IPS DF 6.9 (cell line): ENCODE measurements around the gene CATSPERD.
A peak's percentile ranks its signal among the peaks of the same experiment; 100 is the strongest.

Experiments
- DNase-seq: peaks from one replicate; pipeline ENCODE4 v3.0.0-alpha.2; 2013; ENCODE audit warnings: low read depth, low spot score
- H3K27ac ChIP-seq: one replicate; pipeline ENCODE4 v1.5.1; 2013; ENCODE audit warnings: low read length, control low read depth
- H3K27me3 ChIP-seq: 2 replicates; pipeline ENCODE4 v1.6.1; 2013; ENCODE audit warnings: mild to moderate bottlenecking, low read length; ENCODE audit not compliant: control insufficient read depth, insufficient read depth
- H3K36me3 ChIP-seq: 2 replicates; pipeline ENCODE4 v1.6.1; 2013; ENCODE audit warnings: low read length; ENCODE audit not compliant: control insufficient read depth, insufficient read depth
- H3K4me1 ChIP-seq: 2 replicates; pipeline ENCODE4 v1.6.1; 2013; ENCODE audit warnings: low read length; ENCODE audit not compliant: control insufficient read depth, insufficient read depth
- H3K4me3 ChIP-seq: 2 replicates; pipeline ENCODE4 v1.5.1; 2013; ENCODE audit warnings: mild to moderate bottlenecking, low read length
- H3K9me3 ChIP-seq: 2 replicates; pipeline ENCODE4 v1.6.1; 2013; ENCODE audit warnings: low read length, inconsistent platforms; ENCODE audit not compliant: control insufficient read depth, insufficient read depth
- WGBS: extraction: QIAGEN DNeasy Blood & Tissue Kit; methylation state at CpG from one replicate; pipeline ENCODE4 v1.1.7; 2013; ENCODE audit warnings: mixed read lengths, missing lambda C conversion rate; ENCODE audit not compliant: insufficient read length, insufficient coverage; 5-methylcytosine and 5-hydroxymethylcytosine counted together

Gene CATSPERD

DNA sequence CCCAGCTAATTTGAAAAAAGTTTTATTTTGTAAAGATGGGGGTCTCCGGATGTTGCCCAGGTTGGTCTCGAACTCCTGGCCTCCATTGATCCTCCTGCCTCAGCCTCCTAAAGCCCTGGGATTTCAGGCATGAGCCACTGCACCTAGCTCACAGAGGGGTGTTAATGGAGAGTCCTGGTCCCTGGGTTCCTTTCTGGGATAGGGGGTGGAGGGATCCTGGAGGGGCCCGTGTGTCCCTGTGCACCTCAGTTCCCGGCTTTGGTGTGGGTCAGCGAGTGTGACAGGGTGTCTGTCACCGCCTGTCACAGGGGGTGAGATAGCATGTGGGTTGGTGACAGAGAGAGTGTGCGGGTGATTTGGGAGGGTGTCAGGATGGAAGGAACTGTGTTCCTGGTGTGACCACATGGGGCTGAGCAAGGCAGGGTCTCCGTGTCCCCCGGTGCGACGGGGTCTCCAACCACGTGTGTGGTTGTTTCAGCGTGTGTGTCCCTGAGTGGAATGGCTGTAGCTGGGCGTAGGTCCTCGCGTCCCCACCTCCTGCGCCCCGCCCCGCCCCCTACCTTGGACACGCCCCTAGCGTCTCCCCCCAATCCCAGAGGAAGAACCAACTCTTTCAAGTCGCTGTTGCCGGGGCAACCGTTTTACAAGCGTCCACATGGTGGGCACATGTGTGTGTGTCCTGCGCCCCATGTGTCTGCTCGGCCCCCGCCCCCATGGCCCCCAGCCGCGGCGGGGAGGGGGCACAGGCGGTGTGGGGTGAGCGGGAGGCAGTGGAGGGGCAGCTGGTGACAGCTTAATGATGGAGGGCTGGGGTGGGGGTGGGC, 81.6 kb downstream of the CATSPERD start:
- Histone ChIP-seq H3K36me3 (no peaks in the 10 kb centered on the region), H3K27ac (no peak overlapping the region), H3K9me3 (no peaks in the 10 kb centered on the region), H3K27me3 (peaks cover 1% of the 10 kb centered on the region; the same call in 1 of the 2 replicates), H3K4me1 (peaks cover 2% of the 10 kb centered on the region), H3K4me3 (no peak overlapping the region)
- no CpG with 5 or more reads among the region's 33 CpGs for WGBS
- no peak for DNase-seq

DNA sequence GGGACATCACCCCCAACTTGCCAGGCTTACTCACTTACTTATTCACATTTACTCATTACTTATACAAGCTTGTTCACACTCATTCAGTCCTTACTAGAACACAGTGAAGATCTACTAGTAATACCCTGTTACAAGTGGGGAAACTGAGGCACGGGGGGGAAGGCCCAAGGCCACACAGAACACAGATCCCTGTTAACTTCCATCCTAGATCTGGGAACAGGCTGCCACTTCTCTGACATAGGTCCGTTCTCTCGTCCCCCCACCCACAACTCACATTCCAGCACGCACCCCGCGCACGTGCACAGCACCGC, 83.0 kb downstream of the CATSPERD start:
- no CpG with 5 or more reads among the region's 8 CpGs for WGBS

DNA sequence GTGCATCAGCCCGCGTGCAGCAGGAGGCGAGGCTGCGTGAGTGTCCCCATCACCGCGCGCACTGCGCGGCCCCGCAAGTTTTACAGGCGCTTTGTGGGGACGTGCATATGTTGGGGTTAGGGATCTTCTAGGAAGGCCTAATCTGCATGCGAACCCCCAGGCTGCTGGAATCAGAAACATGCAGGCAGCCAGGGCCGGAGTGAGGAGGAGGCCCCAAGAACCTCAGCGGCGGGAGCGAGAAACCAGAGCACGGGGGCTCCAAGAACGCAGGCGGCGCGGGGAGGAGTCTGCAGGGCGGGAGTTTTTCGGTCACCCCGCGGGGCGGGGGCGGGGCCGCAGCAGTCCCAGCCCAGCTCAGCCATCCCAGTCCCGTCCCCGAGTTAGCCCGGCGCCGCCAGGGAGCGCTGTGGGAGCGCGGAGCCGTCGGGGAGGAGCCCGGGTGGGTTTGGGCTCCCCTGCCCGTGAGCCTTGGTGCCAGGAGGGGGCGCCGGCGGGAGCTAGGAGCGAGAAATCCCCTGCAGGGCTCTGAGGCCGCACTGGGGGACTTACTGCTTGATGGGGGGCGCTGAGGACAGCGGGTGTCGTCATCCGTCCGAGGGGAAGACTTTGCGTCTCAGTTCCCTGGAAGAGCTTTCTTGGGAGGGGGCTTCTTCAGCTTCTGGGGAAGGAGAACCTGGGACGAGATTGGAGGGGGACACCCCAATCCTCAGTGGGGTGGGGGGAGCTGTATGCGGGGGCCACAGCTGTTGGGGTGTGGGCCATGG, 83.5 kb downstream of the CATSPERD start:
- Histone ChIP-seq H3K4me1 (peaks cover 2% of the 10 kb centered on the region), H3K4me3 (peak overlapping the region; percentile 19; the same call in 1 of the 2 replicates), H3K27ac (no peak overlapping the region), H3K36me3 (no peaks in the 10 kb centered on the region), H3K27me3 (peaks cover 1% of the 10 kb centered on the region; the same call in 1 of the 2 replicates), H3K9me3 (no peaks in the 10 kb centered on the region)
- DNase-seq: peak; percentile 92
- no CpG with 5 or more reads among the region's 54 CpGs for WGBS

More for the DNA sequence above, 83.0 kb downstream of the CATSPERD start:
- H3K9me3 ChIP-seq: no peaks in the 10 kb centered on the region
- H3K4me3 ChIP-seq: peak overlapping the region; percentile 19; the same call in 1 of the 2 replicates
- no peaks in the 10 kb centered on the region for H3K36me3 ChIP-seq
- H3K4me1 ChIP-seq: peaks cover 2% of the 10 kb centered on the region
- no peak for DNase-seq
- peaks cover 1% of the 10 kb centered on the region; the same call in 1 of the 2 replicates for H3K27me3 ChIP-seq
- no peak overlapping the region for H3K27ac ChIP-seq

DNA sequence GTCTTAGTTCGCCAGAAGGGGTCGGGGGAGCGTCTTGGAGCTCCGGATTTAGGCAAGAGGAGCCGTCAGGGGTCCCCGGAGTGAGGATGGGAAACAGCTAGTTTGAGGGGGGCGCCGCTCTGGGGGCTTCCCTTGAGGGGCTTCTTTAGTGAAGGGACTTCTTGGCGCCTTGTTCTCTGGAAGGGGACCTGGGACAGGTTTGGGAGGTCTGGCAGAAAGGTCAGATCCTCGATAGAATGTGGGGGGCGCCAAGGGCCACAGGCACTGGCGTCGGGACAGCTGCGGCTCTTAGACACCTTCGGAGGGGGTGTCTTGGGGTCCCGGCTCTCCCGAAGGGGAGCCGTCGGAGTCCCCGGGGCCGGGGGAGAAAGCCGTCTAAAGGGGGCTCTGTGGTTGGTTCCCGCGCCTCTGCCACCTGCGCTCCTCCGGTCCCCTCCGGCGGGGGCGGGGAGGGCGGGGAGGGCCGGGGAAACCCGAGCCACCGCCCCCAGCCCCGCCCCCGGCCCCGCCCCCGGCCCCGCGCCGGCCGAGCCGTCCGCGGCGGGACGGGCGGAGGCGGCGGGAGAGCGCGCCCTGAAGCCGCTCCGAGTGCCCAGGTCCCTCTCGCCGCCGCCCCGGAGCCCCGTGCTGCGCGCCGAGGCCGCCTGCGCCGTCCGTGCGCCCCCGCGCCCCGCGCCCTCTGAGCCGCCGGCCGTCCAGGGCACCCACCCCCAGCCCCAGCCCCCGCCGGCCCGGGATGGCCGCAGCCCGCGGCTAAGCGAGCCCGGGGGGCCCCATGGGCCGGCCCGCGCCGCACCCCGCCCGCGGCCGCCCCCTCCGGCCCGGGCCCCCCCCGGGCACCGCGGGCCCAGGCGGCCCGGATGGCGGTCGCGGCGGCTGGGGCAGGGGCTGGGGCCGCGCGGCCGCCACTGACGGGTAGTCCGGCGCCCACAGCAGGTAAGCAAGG, 84.4 kb downstream of the CATSPERD start, which contains the start of gene NRTN:
Gene NRTN (plus strand): TSS at position 552 of the 946 bp plus-strand sequence. CDS start 19,099 bp downstream, outside the sequence.
- peaks cover 2% of the 10 kb centered on the region; the same call in 1 of the 2 replicates for H3K4me1 ChIP-seq
- no peaks in the 10 kb centered on the region for H3K36me3 ChIP-seq
- no peak within 1 kb of the TSS for H3K27ac ChIP-seq
- no peak for DNase-seq
- peak within 1 kb of the TSS; percentile 47; the same call in 1 of the 2 replicates for H3K4me3 ChIP-seq
- WGBS: no CpG with 5 or more reads among the region's 107 CpGs
- H3K27me3 ChIP-seq: peaks cover 1% of the 10 kb centered on the region; the same call in 1 of the 2 replicates
- no peaks in the 10 kb centered on the region for H3K9me3 ChIP-seq

DNA sequence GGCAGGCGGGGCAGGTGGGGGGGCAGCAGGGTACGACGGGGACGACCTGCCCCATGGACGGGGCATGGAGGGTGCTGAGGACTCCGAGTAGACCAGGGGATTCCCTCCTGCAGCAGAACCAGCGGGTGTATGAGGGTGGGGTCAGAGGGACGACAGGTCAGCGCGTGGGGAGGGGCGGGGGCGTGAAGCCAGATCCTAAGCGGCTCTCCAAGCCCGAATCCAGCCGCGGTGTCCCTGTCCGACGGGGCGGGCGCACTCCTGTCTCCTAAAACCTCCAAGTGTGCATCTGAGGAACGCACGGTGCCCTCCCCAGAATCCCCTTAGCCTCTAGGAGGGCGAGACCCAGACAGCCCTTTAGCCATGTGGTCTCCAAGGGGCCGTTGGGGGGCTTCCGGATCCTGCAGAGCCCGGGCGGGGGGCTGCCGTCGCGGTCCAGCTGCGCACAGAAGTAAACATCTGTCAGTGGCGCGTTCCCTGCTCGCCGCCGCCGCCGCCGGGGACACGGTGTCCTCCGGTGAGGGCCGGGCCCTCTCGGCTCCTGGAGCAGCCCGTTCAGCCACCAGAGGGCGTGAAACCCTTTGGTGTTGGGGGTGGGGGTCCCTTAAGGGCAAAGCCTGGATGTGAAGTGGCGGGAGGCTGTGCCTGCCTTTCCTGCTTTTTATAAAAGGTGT, 85.2 kb downstream of the CATSPERD start:
- H3K4me1 ChIP-seq: peaks cover 2% of the 10 kb centered on the region; the same call in 1 of the 2 replicates
- H3K27ac ChIP-seq: no peak overlapping the region
- peak overlapping the region; percentile 47; the same call in 1 of the 2 replicates for H3K4me3 ChIP-seq
- no peak for DNase-seq
- peaks cover 1% of the 10 kb centered on the region; the same call in 1 of the 2 replicates for H3K27me3 ChIP-seq
- no peaks in the 10 kb centered on the region for H3K9me3 ChIP-seq
- H3K36me3 ChIP-seq: no peaks in the 10 kb centered on the region
- WGBS: no CpG with 5 or more reads among the region's 46 CpGs

DNA sequence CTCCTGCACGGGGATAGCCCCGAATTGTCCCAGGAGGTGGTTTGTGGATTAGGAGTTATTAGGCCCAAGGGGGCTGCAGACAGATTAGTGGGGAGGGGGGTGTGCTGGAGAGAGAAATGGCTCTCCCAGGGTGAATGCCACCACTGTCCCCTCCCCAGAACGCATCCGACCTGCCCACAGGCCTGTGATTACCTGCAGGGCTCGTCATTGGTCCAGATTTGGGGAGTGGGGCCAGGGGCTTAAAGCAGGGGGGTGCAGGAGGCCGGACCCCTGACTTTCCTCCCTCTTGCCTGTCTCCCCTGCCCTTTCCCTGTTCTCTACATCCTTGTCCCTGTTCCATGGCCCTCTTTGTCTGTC, 85.7 kb downstream of the CATSPERD start:
- no peak for DNase-seq
- Histone ChIP-seq H3K4me3 (no peak overlapping the region; the same call in 1 of the 2 replicates), H3K9me3 (no peaks in the 10 kb centered on the region), H3K4me1 (peaks cover 2% of the 10 kb centered on the region; the same call in 1 of the 2 replicates), H3K27ac (no peak overlapping the region), H3K36me3 (no peaks in the 10 kb centered on the region), H3K27me3 (peaks cover 1% of the 10 kb centered on the region; the same call in 1 of the 2 replicates)
- WGBS: no CpG with 5 or more reads among the region's 6 CpGs

DNA sequence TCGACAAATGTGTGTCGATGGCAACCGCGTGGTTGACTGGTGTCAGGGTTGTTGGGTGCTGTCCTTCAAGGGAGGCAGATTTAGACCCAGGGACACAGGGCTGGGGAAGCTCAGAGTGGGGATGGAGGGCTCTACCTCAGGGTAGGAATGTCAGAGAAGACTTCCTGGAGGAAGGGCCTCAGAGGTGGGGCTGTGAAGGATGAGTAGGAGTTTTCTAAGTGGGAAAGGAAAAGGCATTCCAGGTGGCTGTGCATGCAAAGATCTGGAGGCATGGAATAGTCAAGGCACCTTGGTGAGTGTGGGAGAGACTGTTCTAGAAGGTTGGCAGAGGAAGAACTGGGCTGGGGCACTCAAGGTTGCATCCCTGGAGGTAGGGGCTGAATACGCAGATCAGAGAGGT, 86.5 kb downstream of the CATSPERD start:
- Histone ChIP-seq H3K27ac (no peak overlapping the region), H3K9me3 (no peaks in the 10 kb centered on the region), H3K4me3 (no peak overlapping the region), H3K36me3 (no peaks in the 10 kb centered on the region), H3K4me1 (peaks cover 2% of the 10 kb centered on the region; the same call in 1 of the 2 replicates), H3K27me3 (peaks cover 1% of the 10 kb centered on the region; the same call in 1 of the 2 replicates)
- DNase-seq: no peak
- no CpG with 5 or more reads among the region's 5 CpGs for WGBS

DNA sequence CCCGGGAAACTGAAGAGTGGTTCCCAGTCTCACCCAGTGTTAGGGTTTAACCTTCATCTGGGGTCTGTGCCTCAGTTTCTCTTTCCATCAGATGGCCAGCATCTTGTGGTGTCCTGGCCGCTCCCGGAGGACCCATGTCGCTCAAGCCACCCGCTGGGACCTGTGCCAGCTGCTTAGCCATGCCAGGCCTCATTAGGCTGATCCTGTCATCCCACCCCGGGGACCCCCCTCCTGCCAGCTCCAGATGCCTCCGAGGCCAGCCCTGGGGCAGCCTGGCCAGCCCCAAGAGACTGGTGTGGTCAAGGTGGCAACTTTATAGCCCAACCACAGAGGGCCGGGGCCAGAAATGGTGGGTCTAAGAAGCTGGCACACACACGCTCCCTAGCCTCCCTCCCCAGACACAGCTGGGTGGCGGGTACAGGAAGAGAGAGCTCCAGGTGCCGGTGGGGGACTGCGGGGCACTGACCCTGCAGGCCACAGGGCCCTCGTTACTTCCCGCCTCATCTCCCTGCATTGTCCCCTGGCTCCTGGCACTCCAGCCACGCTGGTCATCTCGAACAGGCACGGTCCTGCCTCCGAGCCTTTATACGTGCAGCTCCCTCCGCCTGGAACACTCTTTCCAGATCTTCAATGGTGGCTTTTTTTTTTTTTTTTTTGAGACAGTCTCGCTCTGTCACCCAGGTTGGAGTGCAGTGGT, 87.8 kb downstream of the CATSPERD start:
- DNase-seq: no peak
- H3K27ac ChIP-seq: no peak overlapping the region
- no peaks in the 10 kb centered on the region for H3K9me3 ChIP-seq
- peaks cover 2% of the 10 kb centered on the region; the same call in 1 of the 2 replicates for H3K4me1 ChIP-seq
- no peaks in the 10 kb centered on the region for H3K36me3 ChIP-seq
- no peak overlapping the region for H3K4me3 ChIP-seq
- peaks cover under 1% of the 10 kb centered on the region; the same call in 1 of the 2 replicates for H3K27me3 ChIP-seq
- WGBS: no CpG with 5 or more reads among the region's 21 CpGs

DNA sequence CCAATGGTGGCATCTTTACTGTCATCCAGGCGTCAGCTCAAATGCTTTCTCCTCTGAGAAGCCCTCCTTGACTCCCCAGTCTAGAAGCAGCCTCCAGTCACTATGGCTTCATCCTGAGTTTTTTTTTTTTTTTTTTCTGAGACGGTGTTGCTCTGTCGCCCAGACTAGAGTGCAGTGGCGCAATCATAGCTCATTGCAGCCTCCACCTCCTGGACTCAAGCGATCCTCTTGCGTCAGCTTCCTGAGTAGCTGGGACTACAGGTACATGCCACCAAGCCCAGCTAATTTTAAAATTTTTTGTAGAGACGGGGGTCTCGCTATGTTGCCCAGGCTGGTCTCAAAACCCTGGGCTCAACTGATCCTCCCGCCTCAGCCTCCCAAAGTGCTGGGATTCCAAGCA, 88.6 kb downstream of the CATSPERD start:
- Histone ChIP-seq H3K4me1 (no peaks in the 10 kb centered on the region), H3K9me3 (no peaks in the 10 kb centered on the region), H3K27me3 (no peaks in the 10 kb centered on the region; the same call in 1 of the 2 replicates), H3K27ac (no peak overlapping the region), H3K4me3 (no peak overlapping the region), H3K36me3 (no peaks in the 10 kb centered on the region)
- no CpG with 5 or more reads among the region's 9 CpGs for WGBS
- no peak for DNase-seq
